Activated T-helper 1 cell treated with anti-CD3 and anti-CD28 coated beads, Interleukin-12 subunit alpha, Interleukin-12 subunit beta, Interleukin-2, Interleukin-4 antibody, amounts not matched to agents 30 ng/mL and 10 ng/mL and 1 ng/mL, durations not matched to agents 14 hours and 24 hours and 36 hours (primary cell): ENCODE measurements around the gene FOXP1. TPM values are rescaled to one million over a fixed set of nuclear protein-coding genes. Genes with fewer than 3 reads are reported as not detected.
"Not testable (repeated sequence)": the region's sequence is repeated elsewhere in the genome, so short reads cannot be mapped to it uniquely, and the experiment has no call there.

Experiments used
- DNase-seq: peaks from one replicate; pipeline ENCODE4 v3.0.0; 2021; ENCODE audit warnings: low spot score
- H3K27ac Mint-ChIP-seq: one replicate; pipeline ENCODE4 v1.8.0; 2021; ENCODE audit warnings: mild to moderate bottlenecking, mixed read lengths
- H3K27me3 Mint-ChIP-seq: one replicate; pipeline ENCODE4 v1.8.0; 2022; ENCODE audit warnings: mild to moderate bottlenecking, moderate library complexity, mixed read lengths; ENCODE audit not compliant: insufficient read depth
- H3K36me3 Mint-ChIP-seq: one replicate; pipeline ENCODE4 v1.8.0; 2021; ENCODE audit warnings: low read depth, mixed read lengths
- H3K4me1 Mint-ChIP-seq: one replicate; pipeline ENCODE4 v1.8.0; 2021; ENCODE audit warnings: low read depth, mixed read lengths
- H3K4me3 Mint-ChIP-seq: one replicate; pipeline ENCODE4 v1.8.0; 2021; ENCODE audit warnings: mild to moderate bottlenecking, moderate library complexity, mixed read lengths
- H3K9me3 Mint-ChIP-seq: one replicate; pipeline ENCODE4 v1.8.0; 2021; ENCODE audit warnings: mixed read lengths
- intact Hi-C: fragments of 100-400 bp; cut with micrococcal nuclease; formaldehyde crosslinking; loops from one replicate; pipeline ENCODE4 v1.15.1; 2024
- total RNA-seq: library from RNA; stranded (reverse); gene quantifications from 2 replicates; pipeline ENCODE4 v1.2.3, GENCODE V29; 2022

FOXP1 gene
- total RNA-seq, 1 donor from 2014 or later: 97.6 TPM

DNA sequence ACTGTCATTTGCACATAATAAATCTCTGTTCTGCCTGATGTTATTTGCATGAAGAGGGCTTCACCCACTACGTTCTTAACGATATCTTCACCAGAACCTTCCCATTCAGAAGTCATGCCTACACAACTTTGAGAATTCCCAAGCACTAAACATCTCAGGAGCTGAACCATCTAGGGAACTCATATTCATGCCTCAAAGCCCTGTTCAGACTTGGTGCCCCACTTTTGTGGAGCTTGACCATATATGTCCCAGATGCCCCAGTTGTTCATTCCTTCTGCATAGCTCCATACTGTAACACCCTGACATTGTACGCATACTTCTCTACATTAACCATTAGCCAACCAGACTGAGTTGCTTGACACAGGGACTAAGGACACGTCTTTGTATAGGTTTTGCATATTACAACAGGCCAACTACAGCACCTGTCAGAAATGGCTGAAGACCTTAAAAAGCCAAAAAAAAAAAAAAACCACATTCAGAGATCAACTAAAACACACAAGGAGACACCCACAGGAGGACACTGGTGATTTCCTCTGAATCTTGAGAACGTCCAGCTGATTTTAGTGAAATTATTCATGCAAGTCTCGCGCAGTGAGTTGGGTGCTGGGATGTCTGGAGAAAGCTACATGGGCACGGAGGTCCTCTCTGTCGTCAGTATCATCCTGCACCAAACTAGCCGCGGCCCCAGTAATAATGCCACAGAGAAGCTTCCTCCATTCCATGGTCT, 141.4 kb downstream of the FOXP1 start:
- H3K4me3 Mint-ChIP-seq: peak overlapping the region; percentile 27
- peaks cover 64% of the 10 kb centered on the region for H3K4me1 Mint-ChIP-seq
- peaks cover 19% of the 10 kb centered on the region for H3K27me3 Mint-ChIP-seq
- intact Hi-C loops: loop anchor here (2.0 to 5.0 kb wide), 4 partner anchors 13 to 430 kb away; no protein-coding TSS in a partner anchor
- H3K36me3 Mint-ChIP-seq: peaks cover 13% of the 10 kb centered on the region
- no peak for DNase-seq
- H3K9me3 Mint-ChIP-seq: peaks cover 5% of the 10 kb centered on the region
- peak overlapping the region; percentile 72 for H3K27ac Mint-ChIP-seq

DNA sequence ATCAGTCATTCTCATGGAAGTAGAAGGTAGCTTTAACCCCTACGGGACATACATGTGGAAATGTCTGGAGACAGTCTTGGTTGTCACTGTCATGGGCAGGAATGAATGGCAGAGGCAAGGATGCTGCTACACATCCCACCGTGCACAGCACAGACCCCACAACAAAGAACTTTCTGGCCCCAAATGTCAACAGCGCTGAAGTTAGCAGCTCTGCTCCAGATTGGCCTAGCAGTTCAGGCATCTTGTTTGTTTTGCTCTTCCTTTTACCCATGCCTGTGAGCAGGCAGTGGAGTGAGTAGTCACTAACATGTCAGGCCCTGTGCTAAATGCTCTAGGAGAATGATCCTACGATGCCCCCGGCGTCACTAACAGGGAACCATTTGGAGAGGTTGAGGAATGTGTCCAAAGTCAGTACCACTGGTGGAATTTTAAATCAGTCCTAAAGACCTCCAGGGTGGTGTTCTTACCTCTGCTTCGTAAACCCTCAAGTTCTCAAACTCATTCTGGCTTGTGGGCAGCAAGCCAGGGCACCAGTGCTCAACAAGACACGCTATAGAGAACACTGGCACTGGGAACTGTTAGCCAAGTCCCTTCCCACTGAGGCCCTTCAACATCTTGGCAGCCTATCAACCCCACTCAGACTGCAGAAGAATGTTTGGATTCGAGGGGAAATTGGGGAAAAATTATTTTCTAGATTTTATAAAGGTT, 142.2 kb downstream of the FOXP1 start:
- intact Hi-C loops: loop anchor here (2.0 to 5.0 kb wide), 4 partner anchors 13 to 429 kb away; no protein-coding TSS in a partner anchor
- Mint-ChIP-seq H3K4me3 (no peak overlapping the region), H3K36me3 (peaks cover 12% of the 10 kb centered on the region), H3K9me3 (peaks cover 5% of the 10 kb centered on the region), H3K27me3 (peaks cover 19% of the 10 kb centered on the region), H3K27ac (no peak overlapping the region), H3K4me1 (peaks cover 58% of the 10 kb centered on the region)
- DNase-seq: no peak

DNA sequence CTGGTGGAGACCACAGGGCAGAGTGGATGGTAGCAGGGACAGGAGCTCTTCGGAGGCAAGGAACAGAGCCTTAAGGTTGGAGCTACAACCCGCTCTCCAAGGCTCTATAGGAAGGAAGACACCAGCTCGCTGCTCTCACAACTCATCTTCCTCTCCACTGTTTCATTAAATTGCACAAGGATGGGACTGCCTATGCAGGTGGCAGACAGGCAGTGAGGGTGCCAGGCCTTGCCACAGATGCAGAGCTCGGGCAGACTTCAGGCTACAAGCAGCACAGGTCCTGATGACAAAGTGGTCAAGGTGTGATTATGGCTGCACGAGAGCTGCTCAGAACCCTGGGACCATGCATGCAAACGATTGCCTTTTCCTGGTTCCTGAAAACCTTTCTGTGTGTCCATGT, 144.6 kb downstream of the FOXP1 start:
- H3K9me3 Mint-ChIP-seq: peaks cover 3% of the 10 kb centered on the region
- DNase-seq: no peak
- no peak overlapping the region for H3K4me3 Mint-ChIP-seq
- H3K27me3 Mint-ChIP-seq: peaks cover 25% of the 10 kb centered on the region
- H3K36me3 Mint-ChIP-seq: peaks cover 10% of the 10 kb centered on the region
- no peak overlapping the region for H3K27ac Mint-ChIP-seq
- peaks cover 43% of the 10 kb centered on the region for H3K4me1 Mint-ChIP-seq
- intact Hi-C loops: no loop called here

DNA sequence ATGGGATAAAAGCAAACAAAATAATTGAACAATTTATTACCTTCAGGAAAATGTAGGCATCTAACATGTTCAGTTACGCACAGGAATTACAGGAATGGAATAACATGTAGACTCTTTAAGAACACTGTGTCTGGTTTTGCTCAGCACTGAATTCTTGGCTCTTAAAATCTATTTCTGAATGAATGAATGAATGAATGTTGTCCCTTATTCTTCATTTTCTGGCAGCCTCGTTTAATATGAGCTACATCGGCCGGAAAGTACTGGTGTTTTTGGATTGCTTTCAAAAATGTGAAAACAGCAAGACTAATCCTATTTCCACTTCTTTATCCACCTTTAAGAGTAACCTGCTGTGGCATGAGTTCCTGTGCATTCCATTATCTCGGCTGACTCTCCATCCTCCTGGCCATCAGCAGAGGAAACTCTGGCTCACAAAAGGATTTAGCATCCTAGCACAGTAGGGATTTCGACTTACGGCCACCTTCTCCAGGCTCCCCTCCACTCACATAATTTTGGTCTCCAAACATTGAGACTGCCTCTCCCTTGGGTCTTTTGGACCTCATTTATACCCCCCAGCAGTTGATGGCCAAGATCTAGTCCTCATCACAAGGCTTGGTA, 145.3 kb downstream of the FOXP1 start:
- Mint-ChIP-seq H3K9me3 (peaks cover 3% of the 10 kb centered on the region), H3K27me3 (peaks cover 26% of the 10 kb centered on the region), H3K4me3 (no peak overlapping the region), H3K27ac (no peak overlapping the region), H3K36me3 (peaks cover 8% of the 10 kb centered on the region), H3K4me1 (peaks cover 35% of the 10 kb centered on the region)
- DNase-seq: no peak
- intact Hi-C loops: no loop called here

DNA sequence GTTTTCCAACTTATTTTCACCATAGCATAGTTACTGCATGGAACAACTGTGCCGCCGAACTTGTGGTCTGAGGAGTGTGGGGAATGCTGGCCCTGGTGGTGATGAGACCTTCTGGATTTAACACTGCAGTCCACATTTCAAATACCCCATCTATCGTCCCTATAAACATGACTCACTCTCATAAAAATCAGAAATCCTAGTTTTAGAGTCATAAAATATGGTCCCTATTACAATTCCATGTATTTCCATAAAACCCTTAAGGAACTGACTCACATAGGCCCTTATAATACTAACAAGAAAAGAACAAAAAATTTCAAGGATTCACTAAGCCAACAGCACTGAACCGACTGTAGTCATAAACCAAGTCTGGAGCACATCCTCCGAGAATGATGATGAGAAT, 147.2 kb downstream of the FOXP1 start:
- Mint-ChIP-seq H3K4me1 (peaks cover 24% of the 10 kb centered on the region), H3K4me3 (no peak overlapping the region), H3K36me3 (peaks cover 3% of the 10 kb centered on the region), H3K9me3 (peaks cover 3% of the 10 kb centered on the region), H3K27ac (no peak overlapping the region), H3K27me3 (peaks cover 25% of the 10 kb centered on the region)
- intact Hi-C loops: no loop called here
- no peak for DNase-seq

DNA sequence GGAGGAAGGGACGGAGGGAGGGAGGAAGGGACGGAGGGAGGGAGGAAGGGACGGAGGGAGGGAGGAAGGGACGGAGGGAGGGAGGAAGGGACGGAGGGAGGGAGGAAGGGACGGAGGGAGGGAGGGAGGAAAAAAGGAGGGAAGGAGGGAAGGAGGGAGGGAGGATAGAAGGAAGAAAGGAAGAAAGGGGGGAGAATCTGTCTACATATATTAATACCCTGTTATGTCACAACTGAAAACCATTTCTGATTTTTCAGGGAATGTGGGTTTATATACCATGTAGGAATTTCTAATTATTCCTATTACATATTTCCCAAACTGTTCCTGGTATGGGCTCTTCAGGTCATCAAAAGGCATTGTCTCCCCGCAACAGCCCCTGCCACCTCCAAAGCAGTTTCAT, 147.7 kb downstream of the FOXP1 start:
- H3K9me3 Mint-ChIP-seq, intact Hi-C loops, H3K36me3 Mint-ChIP-seq, H3K4me3 Mint-ChIP-seq, DNase-seq, H3K27ac Mint-ChIP-seq: not testable (repeated sequence)
- Mint-ChIP-seq H3K4me1 (peaks cover 19% of the 10 kb centered on the region), H3K27me3 (peaks cover 23% of the 10 kb centered on the region)

DNA sequence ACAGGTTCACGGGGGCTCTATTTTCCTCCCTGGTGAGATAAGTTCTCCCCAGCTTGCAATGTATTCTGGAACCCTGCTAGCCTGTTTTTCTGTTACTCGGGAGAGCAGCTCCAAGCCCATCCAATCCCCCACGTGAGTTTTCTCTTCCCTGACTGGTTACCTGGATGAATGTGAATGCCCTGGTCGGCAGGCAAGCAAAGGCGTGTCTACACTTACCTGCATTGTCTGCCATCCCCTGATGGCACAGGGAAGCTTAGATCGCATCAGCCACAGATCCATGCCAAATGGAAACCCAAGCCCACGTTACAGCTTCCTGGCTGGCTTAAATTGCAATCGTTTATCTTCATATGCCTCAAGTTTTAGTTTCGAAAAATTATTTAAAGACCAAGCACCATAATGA, 149.9 kb downstream of the FOXP1 start:
- H3K27ac Mint-ChIP-seq: no peak overlapping the region
- H3K4me3 Mint-ChIP-seq: no peak overlapping the region
- H3K4me1 Mint-ChIP-seq: peaks cover 15% of the 10 kb centered on the region
- intact Hi-C loops: no loop called here
- peaks cover 3% of the 10 kb centered on the region for H3K36me3 Mint-ChIP-seq
- no peak for DNase-seq
- H3K27me3 Mint-ChIP-seq: peaks cover 28% of the 10 kb centered on the region
- H3K9me3 Mint-ChIP-seq: peaks cover 3% of the 10 kb centered on the region

DNA sequence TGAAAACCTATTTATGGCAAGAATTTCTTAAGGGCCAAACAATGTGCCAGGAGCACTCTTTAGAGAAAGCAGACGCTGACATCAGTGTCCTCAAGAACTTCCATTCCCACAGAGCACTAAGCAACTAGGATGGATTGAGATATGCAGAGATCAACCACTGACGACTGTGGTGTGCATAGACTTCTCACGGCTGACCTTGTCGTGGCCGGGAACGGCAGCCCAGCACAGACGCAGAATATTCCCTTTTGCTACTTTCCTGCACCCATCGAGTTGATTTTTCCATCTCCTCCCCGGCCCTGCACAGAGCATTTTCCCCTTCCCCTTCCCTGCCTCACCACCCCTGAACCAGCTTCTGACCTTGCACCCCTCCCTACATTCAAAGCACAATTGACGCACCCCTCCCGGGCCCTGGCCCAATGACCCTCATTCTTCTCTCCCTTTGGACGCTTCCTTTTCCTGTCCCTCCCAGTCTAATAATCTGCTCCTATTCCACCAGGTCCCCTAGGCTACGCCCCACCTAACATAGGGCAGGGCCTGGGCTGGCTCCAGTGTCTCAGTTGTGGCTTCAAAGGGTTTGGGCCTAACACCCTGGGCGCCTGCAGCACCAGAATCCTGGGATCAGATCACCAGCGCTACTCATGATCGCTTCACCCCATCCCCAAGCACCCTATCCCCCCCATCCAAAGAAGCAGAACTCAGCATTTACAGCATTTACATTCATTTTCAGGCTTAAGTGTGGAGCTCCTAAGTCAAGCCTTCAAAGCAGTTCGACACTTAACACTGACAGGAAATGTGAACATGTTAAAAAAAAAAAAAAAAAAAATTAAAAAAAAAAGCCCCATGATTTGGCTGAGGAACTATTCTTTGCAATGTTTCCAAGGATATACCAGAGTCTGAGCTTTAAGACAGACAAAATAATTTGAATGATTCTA, 151.2 kb downstream of the FOXP1 start:
- Mint-ChIP-seq H3K27ac (no peak overlapping the region), H3K36me3 (peaks cover 3% of the 10 kb centered on the region), H3K27me3 (peaks cover 33% of the 10 kb centered on the region), H3K4me3 (no peak overlapping the region), H3K4me1 (peaks cover 9% of the 10 kb centered on the region), H3K9me3 (peaks cover 3% of the 10 kb centered on the region)
- intact Hi-C loops: no loop called here
- DNase-seq: no peak

DNA sequence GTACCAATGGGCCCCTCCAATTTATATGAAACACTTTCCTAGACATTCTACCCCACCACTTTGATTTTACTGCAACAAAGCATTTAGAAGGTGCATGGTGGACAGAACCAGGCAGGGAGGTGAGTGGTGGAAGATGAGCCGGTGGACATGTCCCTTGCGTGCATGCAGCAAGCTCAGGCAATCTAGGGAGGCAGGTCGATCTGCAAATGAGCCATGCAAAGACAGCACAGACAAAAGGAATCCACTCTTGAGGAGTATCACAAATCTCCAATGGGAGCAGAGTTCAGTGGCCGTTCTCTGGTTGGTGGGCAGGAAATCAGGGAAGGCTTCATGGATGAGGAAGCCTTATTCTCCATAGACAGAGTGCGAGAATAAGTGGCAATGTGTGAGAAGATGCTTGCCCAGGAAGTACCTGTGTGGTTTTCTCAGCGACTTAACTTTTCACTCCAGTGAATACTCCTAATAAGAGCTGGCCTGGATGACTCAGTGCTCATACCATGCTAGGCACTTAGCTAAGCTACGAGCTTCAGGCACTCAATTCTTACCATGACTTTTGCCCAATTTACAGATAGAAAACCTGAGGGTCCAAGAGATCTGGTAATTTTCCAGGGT, 152.5 kb downstream of the FOXP1 start:
- peaks cover 7% of the 10 kb centered on the region for H3K4me1 Mint-ChIP-seq
- H3K27ac Mint-ChIP-seq: no peak overlapping the region
- peaks cover 3% of the 10 kb centered on the region for H3K36me3 Mint-ChIP-seq
- intact Hi-C loops: no loop called here
- peaks cover 3% of the 10 kb centered on the region for H3K9me3 Mint-ChIP-seq
- no peak overlapping the region for H3K4me3 Mint-ChIP-seq
- DNase-seq: no peak
- H3K27me3 Mint-ChIP-seq: peaks cover 36% of the 10 kb centered on the region

DNA sequence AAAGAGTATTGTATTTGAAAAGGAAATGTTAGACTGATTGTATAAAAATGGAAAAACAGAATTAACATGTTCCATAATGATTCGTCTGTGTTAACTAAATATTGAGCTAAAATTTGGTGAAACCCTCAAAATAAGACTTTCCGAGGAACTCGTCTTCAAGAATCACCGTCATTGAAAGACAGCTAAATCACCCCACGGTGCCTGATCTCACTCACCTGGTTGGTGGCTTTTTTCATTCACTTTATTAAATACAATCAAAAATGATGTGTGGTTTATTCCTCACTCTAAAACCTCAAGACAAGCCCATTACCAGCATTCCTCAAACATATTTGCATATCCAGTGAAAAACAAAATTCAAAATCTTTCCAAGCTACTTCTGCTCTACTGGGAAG, 153.9 kb downstream of the FOXP1 start:
- Mint-ChIP-seq H3K27me3 (peaks cover 50% of the 10 kb centered on the region), H3K27ac (no peak overlapping the region), H3K4me1 (peaks cover 7% of the 10 kb centered on the region), H3K9me3 (no peaks in the 10 kb centered on the region), H3K36me3 (peaks cover 3% of the 10 kb centered on the region), H3K4me3 (no peak overlapping the region)
- no peak for DNase-seq
- intact Hi-C loops: no loop called here

DNA sequence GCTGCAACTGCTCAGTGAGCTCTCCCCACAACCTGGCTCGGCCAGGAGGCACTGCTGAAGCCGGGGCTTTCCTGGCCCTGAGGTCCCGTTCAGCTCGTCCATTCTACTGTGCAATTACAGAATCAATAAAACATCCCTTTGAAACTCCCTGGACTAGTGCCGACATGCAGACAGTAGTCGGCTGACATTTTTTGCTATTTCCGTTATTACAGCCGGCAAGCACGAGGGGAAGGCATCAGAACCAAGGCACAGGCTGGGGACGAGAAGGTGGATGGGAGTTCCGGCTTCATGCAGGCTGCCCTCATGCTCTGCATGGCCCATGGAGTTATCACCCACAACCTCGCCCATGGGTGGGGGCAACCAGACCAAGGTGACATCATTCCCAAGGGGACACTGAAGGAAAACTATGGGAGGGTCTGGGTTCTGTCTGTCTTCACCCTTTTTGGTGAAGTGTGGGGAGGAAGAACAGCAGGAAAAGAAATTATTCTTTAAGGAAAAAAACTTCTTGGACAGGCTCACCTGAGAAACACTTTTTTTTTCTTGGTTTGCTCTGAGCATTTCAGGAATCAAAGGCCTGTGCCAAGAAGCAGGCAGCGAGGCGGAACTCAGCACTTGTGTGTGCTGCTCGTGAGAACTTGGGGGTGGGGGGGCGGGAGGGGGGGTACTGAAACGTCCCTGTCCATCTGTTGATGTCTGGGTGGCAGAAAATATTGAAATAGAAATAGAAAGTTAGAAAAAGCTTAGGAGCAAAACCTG, 154.5 kb downstream of the FOXP1 start:
- peaks cover 7% of the 10 kb centered on the region for H3K4me1 Mint-ChIP-seq
- no peak for DNase-seq
- peaks cover 3% of the 10 kb centered on the region for H3K36me3 Mint-ChIP-seq
- no peak overlapping the region for H3K4me3 Mint-ChIP-seq
- no peaks in the 10 kb centered on the region for H3K9me3 Mint-ChIP-seq
- intact Hi-C loops: no loop called here
- no peak overlapping the region for H3K27ac Mint-ChIP-seq
- peaks cover 47% of the 10 kb centered on the region for H3K27me3 Mint-ChIP-seq
